Pancreas (tissue), 10 donors: ENCODE results near the gene CCL4. TPM values are rescaled to one million over a fixed set of nuclear protein-coding genes. Genes with fewer than 3 reads are reported as not detected.

ENCODE experiments used
- ATAC-seq, 4 donors: fragments of 200-7000 bp; cut with Tn5 transposase; one replicate each; pipeline versions ENCODE4 v1.8.0 to v1.9.1; 2020; ENCODE audit warnings: mild to moderate bottlenecking in 4 of 4, moderate library complexity in 4 of 4
- DNase-seq, 6 donors: peaks; one replicate each; pipeline ENCODE4 v3.0.0-alpha.2; 2020
- FAIRE-seq: peaks from 2 replicates; lab custom pipeline; 2012; peaks lifted over from hg19 to GRCh38; lab: Jason Lieb, UNC
- H3K27ac ChIP-seq, 4 donors: fragments of 200-600 bp; sonication (generic); 1 replicate in 3 of 4; 2 replicates in 1 of 4; pipeline versions ENCODE4 v1.5.0 to v1.8.0; 2020
- H3K27me3 ChIP-seq, 4 donors: fragments of 200-600 bp; one replicate each; pipeline ENCODE4 v1.8.0; 2021
- H3K36me3 ChIP-seq, 3 donors: fragments of 200-600 bp; sonication (generic) in 1 of 3; one replicate each; pipeline versions ENCODE4 v1.5.0 to v1.8.0; 2020 to 2021
- H3K4me1 ChIP-seq, 3 donors: fragments of 200-600 bp; one replicate each; pipeline ENCODE4 v1.8.0; 2021
- H3K4me3 ChIP-seq, 4 donors: fragments of 200-600 bp; sonication (generic) in 2 of 4; one replicate each; pipeline versions ENCODE4 v1.5.0 to v1.8.0; 2020 to 2021
- H3K9me3 ChIP-seq, 4 donors: fragments of 200-600 bp; one replicate each; pipeline ENCODE4 v1.8.0; 2021
- WGBS, 2 donors: extraction: QIAGEN DNeasy Blood & Tissue Kit; methylation state at CpG; one replicate each; pipeline ENCODE4 v1.1.7; 2013; 5-methylcytosine and 5-hydroxymethylcytosine counted together
- intact Hi-C, 3 donors: fragments of 100-400 bp; cut with DNase I; formaldehyde crosslinking; loops; one replicate each; pipeline versions ENCODE4 v1.11.1 to v1.14.2; 2022
- polyA plus RNA-seq, 2 donors: library from polyadenylated mRNA; stranded (reverse); fragments of 200-250 nt; gene quantifications; one replicate each; pipeline ENCODE4 v1.2.3, GENCODE V29; 2013
- total RNA-seq, 6 donors: library from RNA; stranded (reverse); fragmentation: NEBNext Ultra II Directional in 4 of 6; extraction: Animal tissue kit (Norgen Biotek cat#: 25700) in 4 of 6; gene quantifications; one replicate each; pipeline versions ENCODE4 v1.2.1 to v1.2.4, GENCODE V29; 2021 to 2023
- TF ChIP-seq, protein P1 (sequence below), 4 donors: fragments of 200-600 bp; sonication (generic) in 3 of 4; IDR thresholded peaks; one replicate each; pipeline versions ENCODE4 v1.5.0 to v1.8.0; 2021; ENCODE audit warnings: antibody characterized with exemption in 4 of 4
- donor health status: healthy with polysubstance abuse.
- donor health status: DM: no; HTN: no; CAD: no; lungs with moderate emphysema.
- donor health status: DM: no; HTN: no; CAD: no.
- donor health status: control.
- donor health status: control.
- donor health status: Bipolar disorder and iron deficiency.
- donor health status: DM: yes; HTN: yes; CAD: no.
- donor health status: DM: no; HTN: no; CAD: no.
- donor health status: DM: no; HTN: no; CAD: no.
- donor health status: DM: yes; HTN: yes; CAD: no.

CCL4 gene
- total and polyA plus RNA-seq, 8 donors = 0.28 to 2.0 (median 1.2) TPM

DNA sequence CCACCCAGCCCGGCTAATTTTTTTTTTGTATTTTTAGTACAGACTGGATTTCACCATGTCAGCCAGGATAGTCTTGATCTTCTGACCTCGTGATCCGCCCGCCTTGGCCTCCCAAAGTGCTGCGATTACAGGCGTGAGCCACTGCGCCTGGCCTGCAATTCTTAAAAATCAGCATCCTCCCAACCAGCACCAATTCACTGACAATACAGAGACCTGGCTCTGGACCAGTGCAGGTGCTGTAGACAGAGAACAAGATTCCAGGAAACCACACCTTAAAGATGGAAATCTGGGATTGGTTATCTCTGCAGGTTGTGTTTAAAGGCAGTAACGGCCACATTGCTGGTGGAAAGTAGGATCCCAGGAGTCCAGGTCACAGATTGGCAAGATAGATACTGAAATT, 39.2 kb downstream of the CCL4 start:
- no peak overlapping the region for H3K4me3 ChIP-seq
- no peak overlapping the region for H3K27ac ChIP-seq
- no peaks in the 10 kb centered on the region for H3K4me1 ChIP-seq
- TF ChIP-seq, protein P1, sequence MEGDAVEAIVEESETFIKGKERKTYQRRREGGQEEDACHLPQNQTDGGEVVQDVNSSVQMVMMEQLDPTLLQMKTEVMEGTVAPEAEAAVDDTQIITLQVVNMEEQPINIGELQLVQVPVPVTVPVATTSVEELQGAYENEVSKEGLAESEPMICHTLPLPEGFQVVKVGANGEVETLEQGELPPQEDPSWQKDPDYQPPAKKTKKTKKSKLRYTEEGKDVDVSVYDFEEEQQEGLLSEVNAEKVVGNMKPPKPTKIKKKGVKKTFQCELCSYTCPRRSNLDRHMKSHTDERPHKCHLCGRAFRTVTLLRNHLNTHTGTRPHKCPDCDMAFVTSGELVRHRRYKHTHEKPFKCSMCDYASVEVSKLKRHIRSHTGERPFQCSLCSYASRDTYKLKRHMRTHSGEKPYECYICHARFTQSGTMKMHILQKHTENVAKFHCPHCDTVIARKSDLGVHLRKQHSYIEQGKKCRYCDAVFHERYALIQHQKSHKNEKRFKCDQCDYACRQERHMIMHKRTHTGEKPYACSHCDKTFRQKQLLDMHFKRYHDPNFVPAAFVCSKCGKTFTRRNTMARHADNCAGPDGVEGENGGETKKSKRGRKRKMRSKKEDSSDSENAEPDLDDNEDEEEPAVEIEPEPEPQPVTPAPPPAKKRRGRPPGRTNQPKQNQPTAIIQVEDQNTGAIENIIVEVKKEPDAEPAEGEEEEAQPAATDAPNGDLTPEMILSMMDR (IDR thresholded peaks at IDR 0.05) = no peak
- WGBS, 2 donors = 81 to 87% methylated on average over 8 of the region's 8 CpGs
- no peaks in the 10 kb centered on the region for H3K36me3 ChIP-seq
- intact Hi-C loops = no loop called here
- ATAC-seq (no peak), FAIRE-seq (no peak), DNase-seq (no peak)
- no peaks in the 10 kb centered on the region for H3K27me3 ChIP-seq
- no peaks in the 10 kb centered on the region for H3K9me3 ChIP-seq

DNA sequence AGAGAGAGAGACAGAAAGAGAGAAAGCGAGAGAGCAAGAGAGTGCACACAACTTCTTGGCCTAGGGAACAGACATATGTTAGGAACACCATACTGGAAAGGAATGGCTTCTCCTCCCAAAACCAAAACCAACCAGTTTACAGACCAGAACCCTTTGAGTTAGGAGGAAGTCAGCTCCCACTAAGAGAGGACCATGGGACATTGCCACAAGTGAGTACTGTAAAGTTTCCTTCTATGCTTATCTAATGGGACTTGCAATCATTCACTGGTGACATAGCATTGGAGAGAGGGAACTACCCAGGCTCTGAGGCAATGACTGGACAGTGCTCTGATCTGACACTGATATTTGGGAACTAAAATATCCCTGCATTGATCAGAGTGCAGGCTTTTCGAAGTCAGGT, 40.4 kb downstream of the CCL4 start:
- WGBS, 2 donors = 84 to 87% methylated on average over 2 of the region's 2 CpGs
- H3K36me3 ChIP-seq = no peaks in the 10 kb centered on the region
- no peak for FAIRE-seq
- no peak overlapping the region for H3K27ac ChIP-seq
- intact Hi-C loops = no loop called here
- no peaks in the 10 kb centered on the region for H3K4me1 ChIP-seq
- H3K4me3 ChIP-seq = no peak overlapping the region
- DNase-seq = no peak
- no peaks in the 10 kb centered on the region for H3K27me3 ChIP-seq
- ATAC-seq = no peak
- H3K9me3 ChIP-seq = no peaks in the 10 kb centered on the region
- TF ChIP-seq, protein P1 (IDR thresholded peaks at IDR 0.05) = no peak

DNA sequence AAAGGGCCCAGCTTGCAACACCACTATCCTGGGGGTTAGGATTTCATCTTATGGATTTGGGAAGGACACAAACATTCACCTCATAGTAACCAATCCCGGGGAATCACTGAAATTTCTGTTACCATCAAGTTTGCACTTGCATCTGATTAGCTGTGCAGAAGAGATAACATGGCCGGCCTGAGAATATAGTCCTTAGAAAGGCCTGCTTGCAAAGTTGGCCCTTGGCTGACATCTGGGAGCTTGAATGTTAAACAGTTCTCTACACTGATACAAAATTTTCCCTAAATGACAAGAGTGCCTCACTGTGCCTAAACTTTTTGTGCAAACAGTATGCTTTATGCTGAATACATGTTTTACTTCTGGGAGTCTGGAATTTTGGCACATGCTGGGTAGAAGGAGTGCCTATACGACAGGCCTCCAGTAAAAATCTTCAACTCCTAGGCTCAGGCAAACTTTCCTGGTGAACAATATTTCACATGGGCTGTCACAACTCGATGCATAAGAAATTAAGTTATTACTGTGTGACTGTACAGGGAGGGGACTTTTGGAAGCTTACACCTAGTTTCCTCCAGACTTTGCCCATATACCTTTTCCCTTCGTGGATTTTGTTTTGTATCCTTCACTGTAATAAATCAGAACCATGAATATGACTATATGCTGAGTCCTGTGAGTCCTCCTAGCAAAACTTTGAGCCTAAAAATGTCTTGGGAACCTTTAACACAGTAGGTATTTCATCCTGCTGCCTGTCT, 41.5 kb downstream of the CCL4 start:
- no peaks in the 10 kb centered on the region for H3K36me3 ChIP-seq
- H3K27me3 ChIP-seq = peaks cover 0 to 3% (median 0%) of the 10 kb centered on the region in 4 donors
- H3K9me3 ChIP-seq = no peaks in the 10 kb centered on the region
- WGBS, 2 donors = 56 to 75% methylated on average over 5 of the region's 5 CpGs
- FAIRE-seq (no peak), DNase-seq (no peak), ATAC-seq (no peak)
- intact Hi-C loops = loop anchor here in 1 of 3 donors (5.0 kb wide), 1 partner anchor 173 kb away; no protein-coding TSS in a partner anchor
- H3K4me1 ChIP-seq = no peaks in the 10 kb centered on the region
- TF ChIP-seq, protein P1 (IDR thresholded peaks at IDR 0.05) = no peak
- H3K4me3 ChIP-seq = no peak overlapping the region
- no peak overlapping the region for H3K27ac ChIP-seq

DNA sequence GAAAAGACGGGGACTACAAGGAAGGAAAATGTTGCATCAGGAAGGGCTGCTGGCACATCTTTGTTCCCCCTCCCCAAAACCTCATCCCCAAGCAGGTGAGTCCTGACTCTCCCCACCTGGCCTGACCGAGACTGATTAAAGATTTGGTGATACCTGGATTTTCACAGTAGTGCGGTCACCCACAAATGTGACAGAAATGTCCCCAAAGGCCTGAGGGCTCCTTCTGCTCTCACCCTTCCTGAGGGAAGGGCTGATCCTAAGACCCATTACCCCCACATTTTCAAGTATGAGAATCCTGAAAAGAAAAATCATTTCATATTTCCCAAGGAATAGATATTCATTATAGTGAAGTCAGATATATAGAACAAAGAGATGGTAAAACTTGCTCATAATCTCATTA, 44.0 kb downstream of the CCL4 start:
- intact Hi-C loops = loop anchor here in 1 of 3 donors (5.0 kb wide), 1 partner anchor 175 kb away; no protein-coding TSS in a partner anchor
- DNase-seq (no peak), ATAC-seq (no peak), FAIRE-seq (no peak)
- Histone ChIP-seq H3K4me1 (no peaks in the 10 kb centered on the region), H3K27me3 (peaks cover 0 to 3% (median 0%) of the 10 kb centered on the region in 4 donors), H3K27ac (no peak overlapping the region), H3K36me3 (no peaks in the 10 kb centered on the region), H3K9me3 (no peaks in the 10 kb centered on the region), H3K4me3 (no peak overlapping the region)
- TF ChIP-seq, protein P1 (IDR thresholded peaks at IDR 0.05) = no peak
- 68 to 84% methylated on average over 3 of the region's 3 CpGs for WGBS, 2 donors
